Stimulated activated CD4-positive, alpha-beta T cell treated with anti-CD3 and anti-CD28 coated beads, TNF-alpha, amount 100 ng/mL, for 4 hours (primary cell): ENCODE results near the gene GRK2.
A peak's percentile ranks its signal among the peaks of the same experiment; 100 is the strongest.

Experiments
- DNase-seq, 3 experiments: peaks; one replicate each; pipeline ENCODE4 v3.0.0-alpha.2; 2020; ENCODE audit warnings: low read depth in 3 of 3

Gene GRK2

DNA sequence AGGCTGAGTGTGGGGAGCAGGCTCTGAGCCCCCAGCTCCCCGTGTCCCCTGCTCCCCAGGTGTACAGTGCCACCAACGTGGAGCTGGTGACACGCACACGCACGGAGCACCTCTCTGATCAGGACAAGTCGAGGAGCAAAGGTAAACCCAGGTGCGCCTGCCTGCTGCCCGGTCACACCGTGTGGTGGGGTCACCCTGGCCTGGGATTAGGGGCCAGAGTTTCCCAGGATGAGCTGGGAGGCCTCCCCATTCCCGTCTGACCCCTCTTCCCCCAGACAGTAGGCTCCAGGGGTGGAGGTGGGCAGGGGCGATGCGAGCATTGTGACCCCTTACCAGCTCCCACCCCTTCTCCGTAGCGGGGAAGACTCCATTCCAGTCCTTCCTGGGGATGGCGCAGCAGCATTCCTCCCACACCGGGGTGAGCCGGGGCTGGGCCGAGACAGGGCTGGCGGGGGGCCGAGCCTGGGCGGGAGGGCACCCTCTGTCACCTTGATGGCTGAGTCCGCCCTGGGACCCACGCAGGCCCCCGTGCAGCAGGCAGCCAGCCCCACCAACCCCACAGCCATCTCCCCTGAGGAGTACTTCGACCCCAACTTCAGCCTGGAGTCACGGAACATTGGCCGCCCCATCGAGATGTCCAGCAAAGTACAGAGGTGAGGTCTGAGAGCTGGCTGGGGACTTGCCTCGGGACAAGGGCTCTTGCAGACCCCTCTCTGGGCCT lies 33.4 kb downstream of the GRK2 start:
- no peak for DNase-seq

DNA sequence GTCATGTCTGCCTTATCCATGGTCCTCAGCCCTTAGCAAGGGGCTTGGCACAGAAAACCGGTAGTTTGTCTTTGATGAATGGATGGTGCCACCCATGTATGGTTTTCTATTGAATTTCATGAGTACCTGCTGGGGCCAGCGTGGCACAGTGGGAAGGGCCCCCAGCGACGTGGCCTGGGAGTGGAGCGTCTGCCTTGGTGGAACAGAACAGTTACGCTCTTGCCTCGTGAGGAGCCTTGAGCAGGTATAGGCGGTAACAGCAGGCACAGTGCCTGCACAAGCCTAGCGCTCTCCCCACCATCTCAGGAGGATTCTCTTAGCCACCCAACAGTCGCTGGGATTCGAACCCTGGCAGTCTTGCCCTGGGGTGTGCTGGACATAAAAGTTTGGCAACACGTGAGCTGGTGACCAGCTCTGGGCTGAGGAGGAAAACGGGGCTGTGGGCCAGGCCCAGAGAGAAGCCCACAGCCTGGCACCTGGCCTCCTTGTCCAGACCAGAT lies 34.0 kb downstream of the GRK2 start:
- DNase-seq, result no peak

DNA sequence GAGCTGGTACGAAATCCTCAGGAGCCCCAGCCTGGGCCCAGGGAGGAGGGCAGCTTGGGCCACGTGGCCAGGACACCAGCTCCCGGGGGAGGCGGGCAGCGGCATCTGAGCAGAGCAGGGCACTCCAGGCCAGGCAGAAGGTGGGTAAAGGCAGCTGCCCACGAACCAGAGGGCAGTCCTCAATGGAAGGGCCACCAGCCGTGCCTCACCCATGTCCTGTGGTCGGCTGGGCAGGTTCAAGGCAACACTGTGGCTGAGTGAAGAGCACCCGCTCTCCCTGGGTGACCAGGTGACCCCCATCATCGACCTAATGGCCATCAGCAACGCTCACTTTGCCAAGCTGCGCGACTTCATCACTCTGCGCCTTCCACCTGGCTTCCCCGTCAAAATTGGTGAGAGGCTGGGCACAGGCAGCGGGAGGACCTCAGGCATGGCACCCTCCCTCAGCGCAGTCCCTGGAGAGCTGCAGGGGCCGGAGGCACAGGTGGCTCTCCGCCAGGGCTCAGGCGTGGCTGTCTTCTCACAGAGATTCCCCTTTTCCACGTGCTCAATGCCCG lies 34.6 kb downstream of the GRK2 start:
- no peak for DNase-seq

DNA sequence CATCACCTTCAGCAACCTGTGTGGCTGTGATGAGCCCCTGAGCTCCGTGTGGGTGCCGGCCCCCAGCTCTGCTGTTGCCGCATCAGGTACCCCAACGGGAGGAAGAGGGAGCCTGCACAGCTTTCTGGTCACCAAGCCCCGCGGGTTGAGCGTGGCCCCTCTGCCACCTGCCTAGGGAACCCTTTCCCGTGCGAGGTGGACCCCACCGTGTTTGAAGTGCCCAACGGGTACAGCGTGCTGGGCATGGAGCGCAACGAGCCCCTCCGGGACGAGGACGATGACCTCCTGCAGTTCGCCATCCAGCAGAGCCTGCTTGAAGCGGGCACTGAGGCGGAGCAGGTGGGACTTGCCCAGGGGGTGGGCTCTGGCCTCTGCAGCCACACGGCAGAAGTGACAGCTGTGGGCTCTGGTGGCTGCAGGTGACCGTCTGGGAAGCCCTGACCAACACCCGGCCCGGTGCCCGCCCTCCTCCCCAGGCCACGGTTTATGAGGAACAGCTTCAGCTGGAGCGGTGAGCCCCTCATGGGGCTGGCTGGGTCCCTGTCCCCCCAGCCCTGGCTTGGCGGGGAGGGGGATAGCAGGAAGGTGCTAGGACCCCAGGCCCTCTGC lies 35.1 kb downstream of the GRK2 start:
- no peak for DNase-seq

DNA sequence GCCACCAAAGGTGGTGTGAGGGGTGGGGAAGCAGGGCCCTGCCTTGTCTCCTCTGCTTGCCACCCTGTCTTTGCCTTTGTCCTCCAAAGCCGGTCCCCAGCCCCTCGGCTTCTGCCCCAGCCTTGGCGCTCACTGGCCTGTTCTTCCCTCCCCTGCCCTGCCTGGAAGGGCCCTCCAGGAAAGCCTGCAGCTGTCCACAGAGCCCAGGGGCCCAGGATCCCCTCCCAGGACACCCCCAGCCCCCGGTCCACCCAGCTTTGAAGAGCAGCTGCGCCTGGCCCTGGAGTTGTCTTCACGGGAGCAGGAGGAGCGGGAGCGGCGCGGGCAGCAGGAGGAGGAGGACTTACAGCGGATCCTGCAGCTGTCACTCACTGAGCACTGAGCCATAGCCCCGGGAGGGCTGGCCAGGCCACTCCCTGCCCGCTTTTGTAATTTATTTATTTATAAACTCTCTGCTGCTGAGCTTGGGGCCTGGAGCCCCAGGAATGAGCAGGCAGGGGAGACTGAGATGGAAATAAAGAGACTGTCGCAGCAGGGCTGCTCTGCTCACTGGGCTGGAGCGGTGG lies 35.8 kb downstream of the GRK2 start:
- DNase-seq, result no peak

DNA sequence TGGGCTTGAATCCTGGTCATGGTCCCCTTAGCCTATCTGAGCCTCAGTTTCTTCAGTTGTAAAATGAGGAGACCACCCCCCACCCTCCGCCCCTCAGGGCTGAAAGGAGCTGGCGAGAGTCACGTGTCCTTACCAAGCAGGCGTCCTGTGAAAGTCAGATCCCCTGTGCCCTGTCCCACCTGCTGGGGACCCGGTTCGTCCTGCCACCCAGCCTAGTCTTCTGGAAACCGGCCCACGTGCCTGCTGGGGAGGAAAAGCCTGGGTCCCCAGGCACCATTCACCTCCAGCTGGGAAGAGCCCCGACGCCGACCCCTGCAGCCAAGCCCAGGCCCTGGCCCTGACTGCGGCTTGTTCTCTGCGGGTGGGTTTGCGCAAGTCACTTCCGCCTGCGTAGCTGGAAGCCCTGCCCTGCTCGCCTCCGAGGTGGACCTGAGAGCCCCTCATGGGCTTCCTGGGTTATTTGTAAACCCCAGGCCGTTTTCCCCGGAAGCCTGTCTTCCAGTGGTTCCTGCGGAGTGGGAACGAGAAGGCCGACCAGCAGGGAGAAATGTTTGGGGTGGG lies 36.4 kb downstream of the GRK2 start:
- DNase-seq, result no peak

DNA sequence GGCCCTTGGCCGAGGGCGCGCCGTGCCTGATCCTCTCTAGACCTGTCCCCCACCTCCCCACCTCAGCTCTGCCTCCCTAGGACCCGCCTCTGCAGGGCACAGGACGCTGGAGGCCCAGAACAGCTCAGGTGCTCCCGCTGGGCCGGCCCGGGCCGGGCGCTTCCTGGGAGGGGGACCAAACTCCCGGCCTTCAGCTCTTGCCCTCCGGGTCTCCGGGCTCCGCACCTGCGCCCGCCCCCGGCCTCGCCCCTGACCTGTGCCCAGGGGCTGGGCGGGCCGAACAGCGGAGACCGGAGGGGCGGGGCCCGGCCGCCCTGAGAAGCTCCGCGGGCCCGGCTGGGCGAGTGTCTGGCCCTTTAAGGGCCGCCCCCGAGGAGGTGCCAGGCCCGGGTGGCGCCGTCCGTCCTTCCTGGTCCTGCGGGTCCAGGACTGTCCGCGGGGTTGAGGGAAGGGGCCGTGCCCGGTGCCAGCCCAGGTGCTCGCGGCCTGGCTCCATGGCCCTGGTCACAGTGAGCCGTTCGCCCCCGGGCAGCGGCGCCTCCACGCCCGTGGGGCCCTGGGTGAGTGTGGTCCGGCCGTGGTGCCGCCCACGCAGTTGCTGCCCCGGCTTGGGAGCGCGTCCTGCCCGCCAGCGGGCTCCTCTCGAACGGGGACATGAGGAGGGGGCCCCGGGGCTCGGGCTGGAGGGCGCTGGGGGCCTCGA lies 37.0 kb downstream of the GRK2 start, which contains the start of gene SSH3:
TSS of gene SSH3 (plus strand) at position 399 of the 703 bp plus-strand sequence. CDS start at position 495, 96 bp downstream.
- DNase-seq, result peak in 1 of 3 experiments; percentile 34

DNA sequence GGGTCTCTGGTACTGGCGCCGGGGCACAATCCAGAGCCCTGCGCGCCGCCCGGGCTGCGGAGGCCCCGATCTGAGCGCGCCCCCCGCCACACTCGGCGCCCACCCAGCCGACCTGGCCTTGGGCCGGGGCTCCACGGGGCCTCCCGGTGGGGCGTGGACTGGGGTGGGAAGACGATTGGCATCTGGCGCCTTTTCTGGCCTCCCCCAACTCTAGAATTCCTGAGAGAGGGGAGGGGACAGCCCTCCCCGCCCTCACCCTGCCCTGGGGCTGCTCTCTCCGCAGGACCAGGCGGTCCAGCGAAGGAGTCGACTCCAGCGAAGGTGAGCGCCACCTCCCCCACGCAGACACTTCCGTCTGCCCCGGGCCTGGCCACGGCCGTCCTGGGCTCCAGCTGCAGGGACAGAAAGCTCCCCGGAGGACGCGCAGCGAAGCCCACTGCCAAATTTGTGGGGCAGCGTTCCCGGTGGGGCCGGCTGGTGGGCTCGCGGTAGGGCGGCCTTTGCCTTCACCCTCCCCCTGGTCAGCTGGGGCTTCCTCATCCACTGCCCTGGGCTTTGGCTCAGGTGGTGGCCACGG lies 37.6 kb downstream of the GRK2 start:
- DNase-seq, result no peak

DNA sequence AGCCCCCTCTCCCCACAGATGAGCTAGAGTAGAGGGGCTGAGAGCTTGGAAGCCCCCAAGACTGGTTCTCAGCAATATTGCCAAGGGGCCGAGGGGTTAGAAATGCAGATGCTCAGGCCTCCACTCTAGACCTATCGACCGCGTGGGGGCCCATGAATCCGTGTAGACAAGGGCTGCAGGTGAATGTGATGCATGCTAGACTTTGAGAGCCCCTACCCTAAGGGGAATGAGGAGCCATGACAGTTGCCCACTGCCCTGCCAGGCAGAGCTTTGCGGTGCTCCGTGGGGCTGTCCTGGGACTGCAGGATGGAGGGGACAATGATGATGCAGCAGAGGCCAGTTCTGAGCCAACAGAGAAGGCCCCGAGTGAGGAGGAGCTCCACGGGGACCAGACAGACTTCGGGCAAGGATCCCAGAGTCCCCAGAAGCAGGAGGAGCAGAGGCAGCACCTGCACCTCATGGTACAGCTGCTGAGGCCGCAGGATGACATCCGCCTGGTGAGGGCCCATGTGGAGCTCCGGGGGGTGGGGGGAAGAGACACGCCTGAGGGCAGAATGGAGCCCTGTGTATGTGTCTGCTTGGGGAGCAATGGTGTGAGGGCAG lies 38.3 kb downstream of the GRK2 start:
- no peak for DNase-seq

DNA sequence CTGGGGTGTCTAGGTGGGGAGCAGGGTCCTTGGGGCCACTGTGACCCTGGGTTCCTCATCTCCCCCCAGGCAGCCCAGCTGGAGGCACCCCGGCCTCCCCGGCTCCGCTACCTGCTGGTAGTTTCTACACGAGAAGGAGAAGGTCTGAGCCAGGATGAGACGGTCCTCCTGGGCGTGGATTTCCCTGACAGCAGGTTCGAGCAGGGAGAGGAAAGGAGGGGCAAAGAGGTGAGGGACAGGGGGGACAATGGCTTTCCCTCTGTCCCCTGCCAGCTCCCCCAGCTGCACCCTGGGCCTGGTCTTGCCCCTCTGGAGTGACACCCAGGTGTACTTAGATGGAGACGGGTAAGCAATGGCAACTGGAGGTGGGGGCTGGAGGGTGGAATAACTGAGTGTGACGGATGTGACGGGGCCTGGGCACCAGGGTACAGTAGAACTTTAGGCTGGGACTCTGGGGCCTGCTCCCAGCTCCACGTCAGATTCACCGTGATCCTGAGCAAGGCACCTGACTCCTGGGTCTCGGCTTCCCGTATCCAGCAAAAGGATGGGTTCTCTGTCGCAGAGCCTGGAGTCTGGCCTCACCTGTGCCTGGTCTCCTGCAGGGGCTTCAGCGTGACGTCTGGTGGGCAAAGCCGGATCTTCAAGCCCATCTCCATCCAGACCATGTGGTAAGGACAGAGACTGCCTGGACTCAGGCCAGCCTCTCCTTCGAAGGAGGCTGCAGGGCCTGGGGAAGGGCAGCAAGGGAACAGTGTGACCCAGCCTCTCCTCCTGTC lies 40.7 kb downstream of the GRK2 start:
- no peak for DNase-seq

DNA sequence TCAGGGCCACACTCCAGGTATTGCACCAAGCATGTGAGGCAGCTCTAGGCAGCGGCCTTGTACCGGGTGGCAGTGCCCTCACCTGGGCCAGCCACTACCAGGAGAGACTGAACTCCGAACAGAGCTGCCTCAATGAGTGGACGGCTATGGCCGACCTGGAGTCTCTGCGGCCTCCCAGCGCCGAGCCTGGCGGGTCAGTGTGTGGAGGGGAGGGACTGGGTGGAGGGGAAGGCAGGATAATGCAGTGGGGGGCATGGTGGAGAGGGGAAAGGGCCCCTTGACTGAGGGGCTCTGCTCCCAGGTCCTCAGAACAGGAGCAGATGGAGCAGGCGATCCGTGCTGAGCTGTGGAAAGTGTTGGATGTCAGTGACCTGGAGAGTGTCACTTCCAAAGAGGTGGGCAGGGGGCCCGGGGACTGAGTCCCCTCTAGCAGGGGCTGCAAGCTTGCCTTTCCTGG lies 41.3 kb downstream of the GRK2 start:
- DNase-seq, result no peak

DNA sequence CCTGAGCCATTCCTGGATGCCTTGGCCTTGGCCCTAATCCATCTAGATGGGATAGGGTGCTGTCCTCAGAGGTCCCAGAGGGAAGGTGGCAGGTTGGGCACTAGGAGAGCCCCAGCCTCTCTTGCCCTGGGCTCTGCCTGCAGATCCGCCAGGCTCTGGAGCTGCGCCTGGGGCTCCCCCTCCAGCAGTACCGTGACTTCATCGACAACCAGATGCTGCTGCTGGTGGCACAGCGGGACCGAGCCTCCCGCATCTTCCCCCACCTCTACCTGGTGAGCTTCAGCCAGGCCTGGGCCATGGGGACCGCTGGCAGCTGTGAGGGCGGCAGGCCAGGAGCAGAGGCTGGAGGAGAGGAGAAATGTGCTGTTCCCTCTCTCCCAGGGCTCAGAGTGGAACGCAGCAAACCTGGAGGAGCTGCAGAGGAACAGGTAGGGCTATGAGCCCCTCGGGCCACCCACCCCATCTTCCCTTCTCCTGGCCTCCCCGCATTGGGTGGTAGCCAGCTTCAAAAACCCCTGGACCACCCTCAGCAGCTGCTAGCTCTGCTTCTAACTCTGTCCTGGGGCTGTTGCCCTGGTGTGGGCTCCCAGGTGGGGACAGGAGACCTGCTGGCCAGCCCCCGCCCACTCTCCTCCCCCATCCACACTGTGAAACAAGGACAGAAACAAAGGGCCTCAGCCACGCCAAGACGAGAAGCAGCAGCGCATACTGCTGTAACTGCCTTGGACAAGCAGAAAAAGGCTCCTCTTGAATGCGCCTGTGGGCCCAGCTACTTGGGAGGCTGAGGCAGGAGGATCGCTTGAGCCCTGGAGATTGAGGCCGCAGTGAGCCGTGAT lies 42.0 kb downstream of the GRK2 start:
- no peak for DNase-seq

DNA sequence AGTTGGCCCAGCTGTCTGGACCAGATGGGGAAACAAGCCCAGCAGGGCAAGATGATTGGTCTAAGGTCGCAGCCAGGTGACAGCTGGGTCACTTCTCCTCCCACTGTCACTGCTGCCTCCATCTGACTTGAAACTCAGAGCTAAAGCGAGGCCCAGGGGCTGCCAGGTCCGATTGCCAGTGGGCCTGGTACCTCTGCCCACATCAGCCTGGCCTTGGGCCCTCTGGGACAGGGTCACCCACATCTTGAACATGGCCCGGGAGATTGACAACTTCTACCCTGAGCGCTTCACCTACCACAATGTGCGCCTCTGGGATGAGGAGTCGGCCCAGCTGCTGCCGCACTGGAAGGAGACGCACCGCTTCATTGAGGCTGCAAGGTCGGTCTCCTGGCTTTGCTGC lies 42.9 kb downstream of the GRK2 start:
- DNase-seq, result no peak

DNA sequence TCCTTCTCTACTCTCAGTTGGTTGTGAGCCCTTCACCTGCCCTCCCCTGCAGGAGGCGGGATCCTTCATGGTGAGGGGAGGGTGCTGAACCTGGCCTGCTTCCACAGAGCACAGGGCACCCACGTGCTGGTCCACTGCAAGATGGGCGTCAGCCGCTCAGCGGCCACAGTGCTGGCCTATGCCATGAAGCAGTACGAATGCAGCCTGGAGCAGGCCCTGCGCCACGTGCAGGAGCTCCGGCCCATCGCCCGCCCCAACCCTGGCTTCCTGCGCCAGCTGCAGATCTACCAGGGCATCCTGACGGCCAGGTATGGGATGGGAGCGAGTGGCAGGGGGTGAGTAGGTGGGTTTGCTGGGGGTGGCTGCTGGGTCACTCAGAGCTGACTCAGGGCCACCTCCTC lies 43.4 kb downstream of the GRK2 start:
- no peak for DNase-seq

DNA sequence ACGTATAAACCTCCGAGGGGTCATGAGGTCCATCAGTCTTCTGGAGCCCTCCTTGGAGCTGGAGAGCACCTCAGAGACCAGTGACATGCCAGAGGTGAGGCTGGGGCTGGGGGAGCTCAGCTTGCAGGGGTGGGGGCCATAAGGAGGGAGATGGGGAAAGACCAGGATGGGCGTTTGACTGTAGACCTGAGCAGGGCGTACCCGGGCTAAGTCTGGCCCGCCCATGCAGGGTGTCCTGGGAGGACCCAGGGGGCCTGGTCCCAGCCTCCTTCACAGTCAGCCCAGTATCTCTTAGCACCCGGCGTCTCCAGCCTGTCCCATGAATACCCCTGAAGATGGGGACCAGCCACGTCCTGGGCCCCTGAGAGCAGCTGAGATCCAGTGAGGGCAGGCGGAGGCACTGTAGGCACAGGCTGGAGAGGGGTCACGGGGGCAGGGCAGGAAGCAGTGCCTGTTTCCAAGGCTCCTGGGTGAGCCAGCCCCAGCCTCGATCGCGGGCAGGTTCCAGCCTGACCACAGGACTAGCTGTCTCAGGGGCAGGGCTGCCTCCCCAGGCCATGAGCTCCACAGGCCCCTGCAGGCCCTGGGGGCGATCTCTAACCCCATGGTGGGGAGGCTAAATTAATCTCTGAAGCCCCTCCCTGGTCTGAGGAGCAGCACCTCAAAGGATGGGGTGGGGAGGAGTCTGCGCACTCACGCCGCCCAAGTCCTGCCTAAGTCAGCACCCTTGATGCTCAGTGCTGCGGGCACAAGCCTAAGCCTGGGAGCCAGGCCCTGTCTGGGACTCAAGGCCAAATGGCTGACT lies 44.2 kb downstream of the GRK2 start:
- no peak for DNase-seq

DNA sequence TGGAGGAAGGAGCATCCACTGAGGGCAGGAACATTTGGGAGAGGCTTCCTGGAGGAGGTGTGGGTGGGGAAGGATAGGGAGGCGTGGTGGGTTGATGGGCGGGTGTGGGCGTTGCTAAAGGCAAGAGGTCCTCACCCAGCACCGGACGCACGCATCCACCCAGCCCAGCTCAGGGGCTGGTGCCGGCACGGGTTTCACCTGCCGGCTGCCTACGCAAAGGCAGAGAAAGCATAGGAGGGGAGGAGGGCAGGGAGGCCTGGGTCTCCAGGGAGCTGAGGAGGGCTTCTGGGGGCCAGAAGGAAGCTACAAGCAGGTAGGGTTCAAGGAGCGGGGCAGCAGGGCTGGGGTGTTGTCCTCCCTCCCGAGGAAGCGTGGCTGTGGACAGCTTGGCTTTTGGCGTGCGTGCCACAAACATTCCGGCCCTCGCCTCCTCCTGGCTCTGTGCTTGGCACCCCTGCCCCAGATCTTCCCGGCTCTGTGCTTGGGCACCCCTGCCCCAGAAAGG lies 44.8 kb downstream of the GRK2 start:
- DNase-seq, result no peak

DNA sequence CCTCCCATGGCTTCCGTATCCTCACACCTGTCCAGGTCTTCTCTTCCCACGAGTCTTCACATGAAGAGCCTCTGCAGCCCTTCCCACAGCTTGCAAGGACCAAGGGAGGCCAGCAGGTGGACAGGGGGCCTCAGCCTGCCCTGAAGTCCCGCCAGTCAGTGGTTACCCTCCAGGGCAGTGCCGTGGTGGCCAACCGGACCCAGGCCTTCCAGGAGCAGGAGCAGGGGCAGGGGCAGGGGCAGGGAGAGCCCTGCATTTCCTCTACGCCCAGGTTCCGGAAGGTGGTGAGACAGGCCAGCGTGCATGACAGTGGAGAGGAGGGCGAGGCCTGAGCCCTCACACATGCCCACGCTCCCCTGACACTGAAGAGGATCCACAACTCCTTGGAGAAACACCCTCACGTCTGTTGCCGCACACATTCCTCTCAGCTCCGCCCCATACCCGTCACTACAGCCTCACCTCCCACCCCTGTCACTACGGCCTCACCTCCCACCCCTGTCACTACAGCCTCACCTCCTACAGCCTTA lies 45.3 kb downstream of the GRK2 start:
- DNase-seq, result no peak
